Hepatocyte (in vitro differentiated cells): Measurements from ENCODE around the gene DEUP1.

Experiments
- EZH2 ChIP-seq: fragments of 200-600 bp; sonication (generic); IDR thresholded peaks from 2 replicates; pipeline ENCODE4 v1.6.1; 2016; ENCODE audit warnings: antibody characterized with exemption, mild to moderate bottlenecking, borderline replicate concordance
- EZH2phosphoT487 ChIP-seq: fragments of 200-600 bp; sonication (generic); IDR thresholded peaks from one replicate; pipeline ENCODE4 v1.6.1; 2018; ENCODE audit warnings: antibody characterized with exemption, mild to moderate bottlenecking, low read depth, moderate library complexity; ENCODE audit not compliant: unreplicated experiment, severe bottlenecking
- TF ChIP-seq, protein P1 (sequence below): fragments of 200-600 bp; sonication (generic); IDR thresholded peaks from 2 replicates; pipeline ENCODE4 v1.5.1; 2016; ENCODE audit warnings: antibody characterized with exemption, mild to moderate bottlenecking; ENCODE audit not compliant: poor library complexity

DNA sequence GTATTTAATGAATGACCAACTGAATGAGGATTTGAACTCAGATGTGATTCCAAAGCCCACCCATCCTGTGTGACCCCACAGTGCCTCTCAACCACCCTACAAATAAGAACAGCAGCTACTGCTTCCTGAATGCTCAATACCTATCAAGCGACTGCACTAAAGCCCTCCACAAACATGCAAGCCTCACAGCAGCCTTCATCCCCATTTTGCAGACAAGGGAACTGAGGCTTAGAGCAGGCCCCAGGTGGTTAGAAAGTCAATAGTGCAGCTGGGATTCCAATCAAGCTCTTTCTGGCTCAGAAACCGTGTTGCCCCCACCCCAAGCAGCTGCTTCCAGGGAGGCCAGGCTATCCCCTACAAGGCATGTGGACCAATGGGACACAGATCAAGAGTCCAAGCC, 155.4 kb downstream of the DEUP1 start:
- TF ChIP-seq, protein P1, sequence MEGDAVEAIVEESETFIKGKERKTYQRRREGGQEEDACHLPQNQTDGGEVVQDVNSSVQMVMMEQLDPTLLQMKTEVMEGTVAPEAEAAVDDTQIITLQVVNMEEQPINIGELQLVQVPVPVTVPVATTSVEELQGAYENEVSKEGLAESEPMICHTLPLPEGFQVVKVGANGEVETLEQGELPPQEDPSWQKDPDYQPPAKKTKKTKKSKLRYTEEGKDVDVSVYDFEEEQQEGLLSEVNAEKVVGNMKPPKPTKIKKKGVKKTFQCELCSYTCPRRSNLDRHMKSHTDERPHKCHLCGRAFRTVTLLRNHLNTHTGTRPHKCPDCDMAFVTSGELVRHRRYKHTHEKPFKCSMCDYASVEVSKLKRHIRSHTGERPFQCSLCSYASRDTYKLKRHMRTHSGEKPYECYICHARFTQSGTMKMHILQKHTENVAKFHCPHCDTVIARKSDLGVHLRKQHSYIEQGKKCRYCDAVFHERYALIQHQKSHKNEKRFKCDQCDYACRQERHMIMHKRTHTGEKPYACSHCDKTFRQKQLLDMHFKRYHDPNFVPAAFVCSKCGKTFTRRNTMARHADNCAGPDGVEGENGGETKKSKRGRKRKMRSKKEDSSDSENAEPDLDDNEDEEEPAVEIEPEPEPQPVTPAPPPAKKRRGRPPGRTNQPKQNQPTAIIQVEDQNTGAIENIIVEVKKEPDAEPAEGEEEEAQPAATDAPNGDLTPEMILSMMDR, result no peak
- TF ChIP-seq EZH2phosphoT487, result no peak
- no peak for TF ChIP-seq EZH2
